Measurements from ENCODE around the gene C19orf73.
A peak's percentile ranks its signal among the peaks of the same experiment; 100 is the strongest.
"Not testable (repeated sequence)": the region's sequence is repeated elsewhere in the genome, so short reads cannot be mapped to it uniquely, and the experiment has no call there.

Gene C19orf73

GRCh38 chr19:49127674-49128544, 9.0 kb upstream of the C19orf73 start:
- DNase-seq (ENCODE audit: low spot score): peak; percentile 98
- TF ChIP-seq CTCF (IDR thresholded peaks at IDR 0.05): no peak
- peak overlapping the region; percentile 57 for H3K4me3 ChIP-seq
- H3K27ac ChIP-seq: peak overlapping the region; percentile 23 to 74

- not testable (repeated sequence) for H3K4me3 ChIP-seq; DNase-seq (ENCODE audit: low spot score); H3K27ac ChIP-seq
Measured at GRCh38 chr19:49127225-49127624, 8.3 kb upstream of the C19orf73 start.

GRCh38 chr19:49126575-49126974, 7.6 kb upstream of the C19orf73 start:
- Histone ChIP-seq H3K27ac (no peak overlapping the region), H3K4me3 (no peak overlapping the region)
- no peak for TF ChIP-seq CTCF (IDR thresholded peaks at IDR 0.05)
- no peak for DNase-seq (ENCODE audit: low spot score)

- DNase-seq (ENCODE audit: low spot score): no peak
- no peak for TF ChIP-seq CTCF (IDR thresholded peaks at IDR 0.05)
- no peak overlapping the region for H3K27ac ChIP-seq
- H3K4me3 ChIP-seq: no peak overlapping the region
Measured at GRCh38 chr19:49125025-49125731, 6.2 kb upstream of the C19orf73 start.

GRCh38 chr19:49123285-49123684, 4.3 kb upstream of the C19orf73 start:
- not testable (repeated sequence) for DNase-seq (ENCODE audit: low spot score); H3K4me3 ChIP-seq

GRCh38 chr19:49121841-49122240, 2.9 kb upstream of the C19orf73 start:
- not testable (repeated sequence) for DNase-seq (ENCODE audit: low spot score); H3K4me3 ChIP-seq; H3K27ac ChIP-seq

More at GRCh38 chr19:49123285-49123684, 4.3 kb upstream of the C19orf73 start:
- not testable (repeated sequence) for H3K27ac ChIP-seq

- DNase-seq (ENCODE audit: low spot score): no peak
- TF ChIP-seq CTCF (IDR thresholded peaks at IDR 0.05): no peak
- Histone ChIP-seq H3K4me3 (no peak overlapping the region), H3K27ac (no peak overlapping the region)
Measured at GRCh38 chr19:49120868-49121267, 1.9 kb upstream of the C19orf73 start.

GRCh38 chr19:49120325-49120683, 1.4 kb upstream of the C19orf73 start:
- TF ChIP-seq CTCF (IDR thresholded peaks at IDR 0.05): no peak
- H3K27ac ChIP-seq: no peak overlapping the region
- DNase-seq (ENCODE audit: low spot score): no peak
- H3K4me3 ChIP-seq: peak overlapping the region; percentile 95

All from coronary artery (tissue), 2 donors.